Measurements from ENCODE around the gene HPCAL1. TPM values are rescaled to one million over a fixed set of nuclear protein-coding genes. Genes with fewer than 3 reads are reported as not detected.

HPCAL1 gene
- total RNA-seq, 1 donor from 2014 or later: 15.9 TPM

DNA sequence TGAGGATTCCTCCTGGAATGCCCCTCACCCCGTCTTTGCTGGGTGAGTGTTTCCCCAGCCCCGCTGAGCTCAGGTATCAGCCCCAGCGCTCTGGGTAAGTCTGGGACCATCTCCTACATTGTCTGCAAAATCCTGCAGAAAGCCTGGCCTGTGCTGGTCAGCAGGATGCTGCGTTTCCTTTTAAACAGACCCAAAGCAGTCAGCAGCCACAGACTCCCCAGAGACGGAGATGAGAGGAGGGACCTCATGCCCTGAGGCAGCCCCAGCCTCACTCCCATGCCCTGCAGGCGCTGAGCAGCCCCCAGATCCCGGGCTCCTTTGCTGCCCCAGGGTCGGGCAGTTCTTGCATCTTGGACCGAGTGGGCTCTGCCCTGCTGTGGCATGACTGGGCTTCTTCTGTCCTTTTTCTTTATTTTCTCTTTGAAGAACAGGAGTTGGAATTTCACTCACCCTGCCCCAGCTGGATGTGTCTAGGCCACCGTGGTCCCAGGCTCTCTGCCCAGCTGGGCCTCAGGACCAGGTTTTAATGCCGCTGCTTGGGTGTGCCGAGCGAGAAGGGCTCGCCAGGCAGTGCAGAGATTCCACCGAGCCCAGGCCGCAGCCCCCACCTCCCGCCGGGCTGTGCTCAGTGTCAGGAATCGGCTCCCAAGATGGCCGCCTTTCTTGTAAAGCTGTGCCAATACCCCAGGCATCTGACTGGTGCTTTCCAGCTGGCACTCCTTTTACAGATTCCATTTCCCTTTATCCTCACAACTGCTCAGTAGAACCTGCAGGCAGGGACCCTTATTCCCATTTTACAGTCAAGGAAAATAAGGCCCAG, 101.8 kb downstream of the HPCAL1 start:
- H3K4me1 Mint-ChIP-seq: peaks cover 53% of the 10 kb centered on the region
- TF ChIP-seq, protein P1, sequence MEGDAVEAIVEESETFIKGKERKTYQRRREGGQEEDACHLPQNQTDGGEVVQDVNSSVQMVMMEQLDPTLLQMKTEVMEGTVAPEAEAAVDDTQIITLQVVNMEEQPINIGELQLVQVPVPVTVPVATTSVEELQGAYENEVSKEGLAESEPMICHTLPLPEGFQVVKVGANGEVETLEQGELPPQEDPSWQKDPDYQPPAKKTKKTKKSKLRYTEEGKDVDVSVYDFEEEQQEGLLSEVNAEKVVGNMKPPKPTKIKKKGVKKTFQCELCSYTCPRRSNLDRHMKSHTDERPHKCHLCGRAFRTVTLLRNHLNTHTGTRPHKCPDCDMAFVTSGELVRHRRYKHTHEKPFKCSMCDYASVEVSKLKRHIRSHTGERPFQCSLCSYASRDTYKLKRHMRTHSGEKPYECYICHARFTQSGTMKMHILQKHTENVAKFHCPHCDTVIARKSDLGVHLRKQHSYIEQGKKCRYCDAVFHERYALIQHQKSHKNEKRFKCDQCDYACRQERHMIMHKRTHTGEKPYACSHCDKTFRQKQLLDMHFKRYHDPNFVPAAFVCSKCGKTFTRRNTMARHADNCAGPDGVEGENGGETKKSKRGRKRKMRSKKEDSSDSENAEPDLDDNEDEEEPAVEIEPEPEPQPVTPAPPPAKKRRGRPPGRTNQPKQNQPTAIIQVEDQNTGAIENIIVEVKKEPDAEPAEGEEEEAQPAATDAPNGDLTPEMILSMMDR (IDR thresholded peaks at IDR 0.05): no peak

DNA sequence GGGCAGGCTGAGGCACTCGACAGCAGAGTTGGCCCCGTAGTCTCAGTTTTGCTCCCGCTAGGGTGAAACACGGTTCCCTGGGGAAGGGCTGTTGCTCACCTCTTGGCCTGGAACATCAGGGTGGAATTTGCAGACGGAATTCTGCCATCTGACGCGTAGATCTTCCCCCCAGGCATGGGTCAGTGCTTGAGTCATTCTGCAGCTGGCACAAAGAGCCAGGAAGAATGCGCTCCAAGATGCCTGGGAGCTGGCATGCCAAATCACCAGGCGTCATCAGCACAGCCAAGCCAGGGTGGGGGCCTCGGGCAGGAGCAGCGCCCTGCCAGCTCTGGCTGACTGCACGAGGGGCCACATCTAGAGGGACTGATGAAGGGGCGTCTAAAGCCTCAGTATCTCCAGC, 102.7 kb downstream of the HPCAL1 start:
- ChIA-PET CTCF (interaction anchor here (6.2 kb wide), 1 partner anchor 101 kb away, joined by 94 read pairs; the partner anchor contains the start of gene HPCAL1), POLR2A (no interaction called here)
- intact Hi-C loops (cut with micrococcal nuclease): no loop called here
- ATAC-seq (ENCODE audit: low read depth): no peak
- Mint-ChIP-seq H3K36me3 (ENCODE audit: low read depth) (peaks cover 12% of the 10 kb centered on the region), H3K9me3 (no peaks in the 10 kb centered on the region), H3K4me1 (peaks cover 56% of the 10 kb centered on the region), H3K4me3 (no peak overlapping the region), H3K27ac (no peak overlapping the region), H3K27me3 (no peaks in the 10 kb centered on the region)
- TF ChIP-seq, protein P1 (IDR thresholded peaks at IDR 0.05): no peak
- DNase-seq: no peak

More for the DNA sequence above, 101.8 kb downstream of the HPCAL1 start:
- ChIA-PET POLR2A (no interaction called here), CTCF (no interaction called here)
- Mint-ChIP-seq H3K27ac (no peak overlapping the region), H3K36me3 (ENCODE audit: low read depth) (peaks cover 15% of the 10 kb centered on the region), H3K9me3 (no peaks in the 10 kb centered on the region), H3K4me3 (no peak overlapping the region), H3K27me3 (no peaks in the 10 kb centered on the region)
- ATAC-seq (ENCODE audit: low read depth) (no peak), DNase-seq (no peak)
- intact Hi-C loops (cut with micrococcal nuclease): no loop called here

DNA sequence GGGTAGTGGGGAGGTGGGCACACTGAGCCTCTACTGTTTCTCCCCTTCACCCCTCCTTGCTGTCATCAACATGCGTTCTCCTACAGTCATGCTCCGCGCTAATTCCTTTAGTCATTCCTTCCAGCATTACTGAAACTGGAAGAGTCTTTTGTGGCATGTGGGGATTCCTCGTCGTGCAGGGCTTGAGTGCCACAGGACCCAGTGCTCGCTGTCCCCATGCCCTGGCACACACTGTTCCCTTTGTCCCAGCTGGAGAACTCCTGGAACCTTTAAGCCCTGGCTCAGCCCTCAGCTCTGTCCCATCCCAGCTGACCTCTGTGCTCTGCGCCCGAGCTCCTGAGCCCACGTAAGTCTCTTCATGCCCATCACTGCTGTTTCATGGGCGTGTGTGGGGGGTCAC, 103.3 kb downstream of the HPCAL1 start:
- ChIA-PET CTCF (interaction anchor here (6.2 kb wide), 1 partner anchor 102 kb away, joined by 94 read pairs; the partner anchor contains the start of gene HPCAL1), POLR2A (interaction anchor here (1.1 to 5.8 kb wide), 3 partner anchors 8 to 104 kb away, joined by 3 to 90 read pairs (median 71); partner anchors contain the start of gene HPCAL1)
- DNase-seq (no peak), ATAC-seq (ENCODE audit: low read depth) (no peak)
- Mint-ChIP-seq H3K27me3 (no peaks in the 10 kb centered on the region), H3K36me3 (ENCODE audit: low read depth) (peaks cover 11% of the 10 kb centered on the region), H3K4me3 (no peak overlapping the region), H3K4me1 (peaks cover 56% of the 10 kb centered on the region), H3K27ac (no peak overlapping the region), H3K9me3 (no peaks in the 10 kb centered on the region)
- intact Hi-C loops (cut with micrococcal nuclease): no loop called here
- TF ChIP-seq, protein P1 (IDR thresholded peaks at IDR 0.05): no peak

DNA sequence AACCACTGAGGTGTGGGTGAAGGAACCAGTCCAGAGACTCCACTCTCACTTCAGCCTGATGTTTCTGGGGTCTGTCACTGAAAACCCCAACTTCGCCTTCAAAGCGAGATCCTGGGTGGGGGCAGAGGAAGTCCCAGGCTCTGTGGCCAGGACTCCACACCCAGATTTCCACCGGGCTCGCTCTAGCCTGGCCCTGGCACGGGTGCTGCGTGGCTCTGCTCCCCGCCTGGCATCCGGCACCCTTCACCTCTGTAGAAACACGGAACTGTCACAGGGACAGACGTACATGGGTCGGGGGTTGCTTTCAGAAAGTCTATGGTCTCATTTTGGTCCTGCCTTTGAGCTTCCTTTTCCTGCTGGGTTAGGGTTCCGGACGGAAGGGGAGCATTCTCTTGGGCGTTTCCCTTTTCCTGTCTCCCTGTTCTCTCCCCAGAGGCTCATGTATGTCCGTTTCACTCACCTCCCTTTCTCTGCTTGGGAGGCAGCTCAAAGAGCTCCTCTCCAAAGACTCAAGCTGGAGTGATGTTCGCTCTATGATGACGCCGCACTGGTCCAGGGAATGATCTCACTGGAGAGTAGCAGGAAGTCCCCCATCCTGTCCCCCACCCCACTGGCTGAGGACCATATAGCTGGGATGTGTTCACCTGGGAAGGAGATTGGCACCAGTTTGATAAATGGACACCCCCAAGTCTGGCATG, 103.9 kb downstream of the HPCAL1 start:
- CTCF ChIA-PET: interaction anchor here (1.3 to 6.2 kb wide), 5 partner anchors 23 to 282 kb away, joined by 3 to 94 read pairs (median 46); partner anchors contain the start of gene HPCAL1
- Mint-ChIP-seq H3K27me3 (no peaks in the 10 kb centered on the region), H3K4me3 (no peak overlapping the region), H3K4me1 (peaks cover 54% of the 10 kb centered on the region), H3K36me3 (ENCODE audit: low read depth) (peaks cover 8% of the 10 kb centered on the region), H3K9me3 (no peaks in the 10 kb centered on the region), H3K27ac (peak overlapping the region; percentile 92)
- intact Hi-C loops (cut with micrococcal nuclease): no loop called here
- POLR2A ChIA-PET: interaction anchor here (1.1 to 5.8 kb wide), 4 partner anchors 8 to 104 kb away, joined by 3 to 90 read pairs (median 40); partner anchors contain the start of gene HPCAL1
- TF ChIP-seq, protein P1 (IDR thresholded peaks at IDR 0.05): no peak
- DNase-seq (no peak), ATAC-seq (ENCODE audit: low read depth) (no peak)

Data from activated B cell treated with CpG ODN at 0.5 μM for 24 hours (primary cell).